ENCODE measurements around the gene LMO1.

- TF ChIP-seq CTCF (IDR thresholded peaks at IDR 0.05; ENCODE audit: insufficient read depth, low read length) (no peak), GABPA (IDR thresholded peaks at IDR 0.05; ENCODE audit: low read depth) (no peak)
Observed at GRCh38 chr11:8218409-8218808, 45.3 kb downstream of the LMO1 start.

All from HL-60 (cell line).